Activated CD4-positive, alpha-beta T cell treated with anti-CD3 and anti-CD28 coated beads for 4 hours (primary cell): ENCODE measurements around the gene SRP9.

Experiments
- DNase-seq, 2 donors: peaks; one replicate each; pipeline ENCODE4 v3.0.0-alpha.2; 2020

Gene SRP9, protein sequence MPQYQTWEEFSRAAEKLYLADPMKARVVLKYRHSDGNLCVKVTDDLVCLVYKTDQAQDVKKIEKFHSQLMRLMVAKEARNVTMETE

GRCh38 chr1:225777583-225778336, at the start of gene SRP9:
TSS of gene SRP9 (plus strand) at chr1:225777826. CDS start at chr1:225777941, 115 bp downstream.
- peak; percentile 98 for DNase-seq

GRCh38 chr1:225731491-225731890, 46.1 kb upstream of the SRP9 start:
- DNase-seq = no peak

GRCh38 chr1:225733254-225733653, 44.4 kb upstream of the SRP9 start:
- DNase-seq = no peak

GRCh38 chr1:225735252-225736149, 42.1 kb upstream of the SRP9 start:
- DNase-seq = no peak

GRCh38 chr1:225736437-225737098, 41.1 kb upstream of the SRP9 start:
- DNase-seq = no peak

DNA sequence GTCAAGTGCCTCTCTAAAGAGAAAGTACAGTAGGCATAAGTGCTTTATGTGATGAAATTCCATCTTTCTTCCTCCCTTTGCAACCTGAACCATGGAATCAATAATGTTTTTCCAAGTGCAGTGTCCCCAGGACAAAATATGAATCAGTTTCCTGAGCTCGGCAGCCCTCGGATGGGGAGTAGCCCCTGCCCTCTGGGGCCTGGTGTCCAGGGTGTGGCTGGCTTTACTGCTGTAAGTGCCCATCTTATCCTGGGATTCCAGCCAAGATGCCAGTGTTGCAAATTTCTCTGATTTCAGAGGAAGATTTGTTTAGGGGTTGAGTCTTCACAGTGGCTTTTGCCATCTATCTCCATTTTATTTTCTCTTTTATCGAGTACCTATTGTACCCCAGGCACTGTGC, 40.5 kb upstream of the SRP9 start:
- no peak for DNase-seq

DNA sequence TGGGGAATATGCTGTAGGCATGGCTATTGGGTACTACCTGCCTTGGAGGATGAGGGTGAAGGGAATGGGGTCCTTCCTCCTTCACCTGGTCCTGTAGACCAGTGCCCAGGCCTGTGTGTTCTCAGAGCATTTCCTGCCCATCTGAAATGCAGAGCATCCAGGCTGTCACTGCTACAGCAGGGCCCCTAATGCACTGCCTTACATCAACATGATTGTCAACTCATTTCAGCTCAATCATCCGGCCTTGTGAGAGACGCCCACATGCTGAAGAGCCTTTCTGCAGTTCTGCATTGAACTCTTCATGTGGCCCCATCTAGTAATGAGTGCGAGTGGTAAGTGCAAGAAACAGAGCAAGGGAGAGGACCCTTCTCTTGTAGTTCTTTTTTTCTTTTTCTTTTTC, 39.8 kb upstream of the SRP9 start:
- DNase-seq = no peak

DNA sequence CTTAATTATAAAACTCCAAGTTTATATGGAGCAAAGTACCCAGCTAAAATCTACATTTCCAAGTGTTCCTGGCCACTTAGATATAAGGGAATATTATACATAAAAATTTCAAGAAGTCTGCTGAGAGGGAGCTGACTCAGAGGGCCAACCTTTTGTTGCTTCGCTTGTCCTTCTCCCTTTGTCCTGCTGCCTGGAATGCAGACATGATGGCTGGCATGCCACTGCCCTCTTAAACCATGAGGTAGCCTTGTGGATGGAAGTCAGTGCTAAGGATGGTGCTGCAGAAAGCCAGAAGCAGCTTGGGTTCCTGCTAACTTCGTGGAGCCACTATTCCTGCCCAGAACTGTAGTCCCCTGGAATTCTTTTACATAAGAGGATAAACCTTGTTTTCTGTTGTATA, 38.9 kb upstream of the SRP9 start:
- DNase-seq = no peak

- DNase-seq = no peak
These were observed 38.0 kb upstream of the SRP9 start for GRCh38 chr1:225739542-225740107.

- no peak for DNase-seq
These were observed 32.9 kb upstream of the SRP9 start for GRCh38 chr1:225744745-225745144.

DNA sequence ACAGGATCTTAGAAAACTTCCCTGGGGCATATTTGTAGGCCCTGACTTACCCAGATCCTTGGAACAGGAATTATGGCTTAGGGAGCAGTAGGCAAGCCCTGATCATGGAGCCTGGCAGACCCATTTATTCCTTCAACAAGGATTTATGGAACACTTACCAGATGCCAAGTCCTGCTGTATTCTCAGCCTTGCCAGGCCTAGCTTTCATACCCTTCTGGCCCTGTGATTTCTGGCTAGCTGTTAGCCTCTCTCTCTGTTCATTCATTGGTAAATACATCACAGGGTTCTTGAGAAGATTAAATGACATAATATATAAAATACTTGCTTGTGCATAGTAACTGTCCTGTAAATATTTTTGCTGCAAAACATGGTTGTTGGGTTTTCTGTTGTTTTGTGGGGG, 32.4 kb upstream of the SRP9 start:
- DNase-seq = no peak

- DNase-seq = no peak
These were observed 31.1 kb upstream of the SRP9 start for GRCh38 chr1:225746361-225747179.

DNA sequence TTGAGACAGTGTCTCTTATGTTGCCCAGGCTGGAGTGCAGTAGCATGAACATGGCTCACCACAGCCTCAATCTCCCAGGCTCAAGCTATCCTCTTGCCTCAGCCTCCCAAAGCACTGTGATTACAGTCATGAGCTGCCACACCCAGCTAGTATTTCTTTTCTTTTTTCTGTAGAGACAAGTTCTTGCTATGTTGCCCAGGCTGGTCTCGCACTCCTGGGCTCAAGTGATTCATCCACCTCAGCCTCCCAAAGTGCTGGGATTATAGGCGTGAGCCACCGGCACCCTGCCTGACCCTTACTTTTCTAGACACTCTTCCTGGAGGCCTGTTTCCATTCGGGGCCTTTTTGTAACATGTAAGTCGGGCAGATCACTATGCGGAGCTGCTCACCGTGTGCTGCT, 30.1 kb upstream of the SRP9 start:
- DNase-seq = no peak

GRCh38 chr1:225748529-225748928, 29.1 kb upstream of the SRP9 start:
- DNase-seq = no peak

- DNase-seq = no peak
These were observed 27.9 kb upstream of the SRP9 start for GRCh38 chr1:225749706-225750105.

DNA sequence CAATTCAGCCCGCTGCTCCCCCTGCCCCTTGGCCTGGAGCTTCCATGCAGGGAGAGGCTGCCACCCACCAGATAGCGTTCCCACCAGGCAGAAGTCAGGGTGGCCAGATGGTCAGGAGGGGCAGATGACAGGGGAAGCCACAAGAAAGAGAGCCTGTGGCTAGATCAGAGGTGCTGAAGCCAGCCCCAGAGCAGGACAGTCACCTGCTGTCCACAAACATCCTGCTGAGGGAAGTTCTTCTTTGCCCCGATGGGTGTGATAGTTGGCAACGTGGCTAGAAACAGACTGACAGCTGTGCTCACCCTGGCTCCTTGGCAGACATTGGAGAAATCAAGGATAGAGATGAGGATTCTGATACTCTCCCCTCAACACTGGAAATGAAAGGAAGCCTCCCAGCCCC, 27.2 kb upstream of the SRP9 start:
- DNase-seq = no peak

GRCh38 chr1:225750875-225751824, 26.5 kb upstream of the SRP9 start:
- DNase-seq = no peak

DNA sequence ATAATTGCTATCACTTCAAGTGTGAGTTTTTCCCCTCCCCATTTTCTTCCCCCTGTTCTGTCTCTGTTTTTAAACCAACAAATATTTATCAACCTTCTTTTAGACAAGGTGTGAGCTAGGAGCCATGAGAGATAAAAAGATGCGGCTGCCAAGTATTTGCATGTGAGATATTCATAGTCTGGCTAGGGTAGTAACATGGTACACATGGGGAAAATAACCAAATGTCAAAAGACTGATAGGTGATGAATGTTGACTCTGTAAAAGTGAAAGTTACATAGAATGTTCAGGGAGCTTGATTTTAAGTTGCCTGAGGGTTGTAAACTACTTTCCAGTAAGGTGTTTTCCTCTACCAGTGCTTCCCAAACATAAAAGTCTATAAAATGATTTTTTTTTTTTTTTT, 25.4 kb upstream of the SRP9 start:
- DNase-seq = no peak

DNA sequence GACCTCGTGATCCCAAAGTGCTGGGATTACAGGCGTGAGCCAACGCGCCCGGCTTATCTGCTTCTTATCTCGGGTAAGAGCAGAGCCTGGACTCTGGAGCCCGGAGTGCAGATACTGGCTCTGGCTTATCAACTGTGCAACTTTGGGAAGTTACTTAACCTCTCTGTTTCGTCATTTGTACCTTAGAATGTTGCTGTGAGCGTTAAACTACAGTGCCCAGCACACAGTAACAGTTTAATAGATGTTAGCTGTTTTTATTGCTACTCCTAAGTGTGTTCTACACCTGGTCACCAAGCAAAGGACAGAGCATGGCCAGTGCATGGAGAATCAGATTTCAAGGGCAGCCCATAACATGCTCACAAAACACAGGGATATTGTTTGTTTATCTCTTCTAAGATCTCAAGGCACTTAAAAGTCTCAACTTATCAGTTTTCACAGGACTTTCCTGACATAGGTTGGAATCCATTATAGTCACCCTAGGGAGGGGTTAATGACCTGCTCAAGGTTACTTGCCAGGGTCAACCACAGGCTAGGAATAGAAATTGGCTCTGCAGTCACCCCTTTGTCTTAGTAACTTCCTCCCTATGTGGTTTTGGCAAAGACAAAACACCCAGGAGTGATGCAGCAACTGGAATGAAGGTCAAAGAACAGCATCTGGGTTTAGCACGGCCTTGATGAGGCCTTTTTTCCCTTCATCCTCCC, 22.5 kb upstream of the SRP9 start:
- no peak for DNase-seq

GRCh38 chr1:225755671-225756319, 21.8 kb upstream of the SRP9 start:
- no peak for DNase-seq
